GM18517 (cell line): Measurements from ENCODE around the gene SH2B3.
A peak's percentile ranks its signal among the peaks of the same experiment; 100 is the strongest.

Source experiments
- ATAC-seq: cut with Tn5 transposase; IDR thresholded peaks from one replicate; pipeline ENCODE4 v1.9.1; 2021; ENCODE audit warnings: mild to moderate bottlenecking, moderate library complexity; ENCODE audit not compliant: unreplicated experiment

The SH2B3 gene

DNA sequence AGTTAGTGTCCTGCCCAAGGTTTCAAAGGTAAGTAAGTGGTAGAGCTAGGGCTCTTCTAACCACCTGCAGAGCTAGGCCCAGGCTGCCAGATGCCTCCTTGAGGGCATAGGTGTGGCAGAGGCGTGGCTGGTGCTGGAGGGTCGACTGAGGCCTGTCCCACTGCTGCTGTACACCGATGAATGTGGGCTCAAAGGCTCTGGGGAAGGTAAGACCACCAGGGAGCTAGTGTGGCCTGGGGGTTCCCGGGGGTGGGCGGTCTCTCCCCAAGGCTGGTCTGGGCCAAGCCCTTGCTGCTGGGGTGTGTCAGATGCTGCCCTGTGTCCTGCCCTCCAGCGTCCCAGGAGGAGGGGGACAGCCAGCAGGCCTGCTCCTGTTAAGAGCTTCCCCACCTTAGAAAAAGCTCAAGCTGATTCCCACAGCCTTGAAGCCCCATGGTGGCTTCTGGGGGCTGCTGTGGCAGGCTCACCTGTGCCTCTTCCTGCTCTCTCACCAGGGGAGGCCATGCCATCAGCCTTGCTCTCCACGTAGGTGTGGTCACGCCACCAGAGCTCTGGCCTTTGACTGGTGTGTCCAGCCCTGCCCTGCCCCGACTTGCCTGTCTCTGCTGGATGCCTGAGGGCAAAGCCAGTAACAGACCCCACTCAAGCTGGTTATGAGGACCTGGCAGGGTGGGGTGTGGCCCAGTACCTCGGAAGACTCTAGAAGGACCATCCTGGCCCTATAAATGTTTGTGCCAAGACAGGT lies 36.8 kb downstream of the SH2B3 start:
- no peak for ATAC-seq

DNA sequence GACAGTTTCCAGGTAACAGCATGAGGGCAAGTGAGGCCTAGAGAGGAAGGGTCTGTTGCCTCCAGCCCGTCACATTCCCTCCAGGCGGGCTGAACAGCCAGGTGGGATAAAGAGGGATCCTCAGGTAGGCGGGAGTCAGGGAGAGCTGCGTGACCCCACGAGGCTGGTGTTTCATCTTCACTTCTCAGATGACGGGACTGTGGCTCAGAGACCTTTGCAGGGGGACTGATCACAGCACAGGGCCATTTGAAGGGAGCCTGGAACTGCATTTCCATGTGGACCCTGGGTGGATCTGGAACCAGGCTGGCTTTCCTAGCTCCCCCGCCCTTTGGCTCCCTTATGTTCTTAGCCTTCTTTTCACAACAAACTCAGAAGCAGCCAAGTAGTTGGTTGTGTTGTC lies 37.4 kb downstream of the SH2B3 start:
- ATAC-seq, result no peak

DNA sequence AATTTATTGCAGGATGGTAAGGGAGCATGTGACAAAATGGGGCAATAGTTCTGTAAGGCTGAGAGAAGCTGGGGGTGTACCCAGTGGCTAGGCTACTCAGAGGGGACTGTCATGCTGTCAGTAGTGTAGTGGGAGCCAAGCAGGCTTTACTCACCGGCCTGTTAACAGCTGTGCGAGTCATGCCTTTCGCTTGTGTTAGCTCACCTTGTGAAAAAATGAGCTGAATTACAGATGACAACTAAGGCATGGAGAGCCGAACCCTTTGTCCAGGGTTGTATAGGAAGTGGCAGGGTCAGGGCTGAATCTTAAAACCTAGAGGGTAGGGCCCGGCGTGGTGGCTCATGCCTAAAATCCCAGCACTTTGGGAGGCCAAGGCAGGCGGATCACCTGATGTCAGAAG lies 37.9 kb downstream of the SH2B3 start:
- no peak for ATAC-seq

DNA sequence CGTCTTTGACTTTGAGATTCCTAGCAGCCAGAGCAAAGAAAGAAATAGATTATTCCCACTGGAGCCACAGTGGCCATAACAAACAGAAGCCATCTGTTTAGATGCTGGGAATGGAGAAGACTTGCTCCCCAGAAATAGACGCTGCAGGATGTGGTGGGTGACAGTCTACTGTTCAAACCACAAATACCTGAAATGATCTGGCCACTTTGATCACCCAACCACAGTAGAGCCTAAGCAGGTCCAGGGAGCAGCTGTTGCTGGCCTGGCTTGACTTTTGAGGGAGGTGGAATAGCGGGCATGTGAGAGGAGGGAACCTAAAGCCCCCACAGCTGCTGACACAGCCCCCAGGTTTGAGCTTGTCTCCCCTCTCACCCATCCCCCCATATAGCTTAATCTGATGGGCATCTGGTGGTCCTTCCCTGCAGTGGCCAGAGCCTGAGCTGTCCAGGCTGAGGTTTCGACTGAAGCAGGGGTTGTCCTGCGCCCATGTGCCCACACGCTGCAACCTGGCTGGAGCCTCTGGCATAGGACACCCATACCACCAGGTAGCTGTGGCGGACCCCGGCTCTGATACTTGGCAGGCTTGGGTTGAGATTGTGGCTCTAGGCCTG lies 38.7 kb downstream of the SH2B3 start:
- peak; percentile 33 for ATAC-seq

DNA sequence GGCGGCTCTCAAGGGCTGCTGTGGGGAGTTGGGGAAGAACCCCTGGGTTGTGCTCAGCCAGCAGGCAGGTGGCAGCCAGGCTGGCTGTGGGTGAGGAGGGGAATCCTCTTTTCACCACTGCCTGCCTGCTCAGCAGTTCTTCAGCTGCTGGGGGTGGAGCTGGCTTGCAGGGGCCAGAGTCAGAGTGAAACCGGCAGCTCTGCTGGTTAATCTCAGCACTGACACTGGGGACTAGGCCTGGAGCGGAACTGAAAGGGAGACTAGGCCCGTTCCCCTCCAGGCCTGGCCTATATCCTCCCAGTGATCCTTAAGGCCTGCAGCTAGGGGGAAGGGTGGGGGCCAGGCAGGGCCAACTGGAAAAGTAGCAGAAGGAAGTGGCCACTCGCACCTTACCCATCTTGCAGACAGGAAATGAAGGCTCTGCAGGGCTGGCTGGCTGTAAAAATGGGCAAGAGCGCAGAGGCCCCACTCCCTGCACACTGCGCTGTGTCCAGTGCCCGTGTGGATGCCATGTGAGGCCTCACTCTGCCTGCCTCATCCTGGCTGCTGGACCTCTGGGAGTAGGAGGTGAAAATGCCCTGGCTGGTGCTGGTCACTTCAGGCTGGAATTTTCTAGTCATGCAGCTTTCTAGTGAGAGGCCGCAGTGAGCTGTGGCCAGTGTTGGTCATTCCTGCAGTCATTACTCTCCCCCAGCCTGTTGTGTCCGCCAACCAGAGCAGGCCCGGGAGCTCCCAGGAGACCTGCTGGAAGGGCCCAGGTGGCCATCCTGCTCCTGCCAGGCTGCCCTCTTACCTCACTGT lies 39.4 kb downstream of the SH2B3 start:
- ATAC-seq, result peak; percentile 86

DNA sequence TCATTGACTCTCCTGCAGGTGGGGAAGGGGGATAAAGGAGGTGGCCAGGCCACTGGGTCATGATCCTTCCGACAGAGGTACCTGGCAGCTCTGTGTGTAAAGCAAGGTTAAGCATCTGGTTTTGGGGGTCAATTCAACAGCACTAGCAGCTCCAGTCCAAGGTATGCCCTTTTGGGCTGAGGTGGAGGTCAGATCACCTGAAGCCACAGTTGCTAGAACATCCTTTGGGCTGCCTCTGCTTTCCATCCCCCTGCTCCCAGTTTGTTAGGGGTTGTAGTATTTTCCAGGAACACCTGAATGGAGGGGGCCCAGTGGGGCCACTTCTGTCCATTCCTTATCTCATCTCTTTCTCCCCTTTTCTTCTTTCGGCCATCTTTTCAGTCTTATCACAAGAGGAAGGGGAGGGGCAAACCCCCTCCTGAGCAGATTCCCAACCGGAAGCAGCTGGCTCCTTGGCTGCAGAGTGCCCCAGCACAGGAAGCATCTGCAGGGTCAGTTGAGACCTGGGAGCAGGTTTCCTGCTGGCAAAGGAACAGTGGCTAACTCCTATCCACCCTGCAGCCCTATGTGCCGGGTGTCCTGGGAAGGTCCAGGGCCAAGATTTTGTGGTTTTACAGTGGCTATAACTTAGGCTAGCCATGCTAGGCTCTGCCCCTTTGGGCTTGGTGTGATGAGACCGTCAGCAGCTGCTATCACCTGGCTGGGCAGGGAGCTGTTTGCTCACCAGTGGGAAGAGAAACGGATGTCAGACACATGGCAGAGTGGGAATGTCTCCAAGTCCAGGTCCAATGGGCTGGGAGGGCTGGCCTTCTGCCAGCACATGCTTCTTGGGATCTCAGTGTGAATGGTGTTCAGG lies 40.2 kb downstream of the SH2B3 start:
- no peak for ATAC-seq

DNA sequence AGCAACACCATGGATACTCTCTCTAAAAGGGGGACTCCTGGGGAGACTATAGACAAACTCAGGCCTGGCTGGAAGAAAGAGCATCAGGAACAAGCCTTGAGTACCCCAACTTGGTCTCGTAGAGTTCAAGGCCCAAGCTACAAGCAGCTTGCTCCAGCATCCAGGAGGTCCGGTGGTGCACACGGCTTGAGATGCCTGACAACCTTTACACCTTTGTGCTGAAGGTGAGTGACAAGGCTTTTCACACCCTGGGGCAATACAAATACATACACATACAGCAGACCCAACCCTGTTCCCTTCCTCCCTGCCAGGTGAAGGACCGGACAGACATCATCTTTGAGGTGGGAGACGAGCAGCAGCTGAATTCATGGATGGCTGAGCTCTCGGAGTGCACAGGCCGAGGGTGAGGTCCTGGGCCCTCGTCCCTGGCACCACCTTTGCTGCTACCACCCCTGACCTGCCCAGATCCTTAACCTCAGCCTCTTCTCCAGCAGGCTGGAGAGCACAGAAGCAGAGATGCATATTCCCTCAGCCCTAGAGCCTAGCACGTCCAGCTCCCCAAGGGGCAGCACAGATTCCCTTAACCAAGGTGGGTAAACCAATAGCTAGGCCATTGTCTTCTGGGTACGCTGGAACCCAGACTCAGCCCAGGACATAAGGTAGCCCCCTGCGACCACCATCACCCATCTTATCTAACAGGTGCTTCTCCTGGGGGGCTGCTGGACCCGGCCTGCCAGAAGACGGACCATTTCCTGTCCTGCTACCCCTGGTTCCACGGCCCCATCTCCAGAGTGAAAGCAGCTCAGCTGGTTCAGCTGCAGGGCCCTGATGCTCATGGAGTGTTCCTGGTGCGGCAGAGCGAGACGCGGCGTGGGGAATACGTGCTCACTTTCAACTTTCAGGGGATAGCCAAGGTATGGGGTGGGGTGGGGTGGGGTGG lies 41.2 kb downstream of the SH2B3 start:
- no peak for ATAC-seq

DNA sequence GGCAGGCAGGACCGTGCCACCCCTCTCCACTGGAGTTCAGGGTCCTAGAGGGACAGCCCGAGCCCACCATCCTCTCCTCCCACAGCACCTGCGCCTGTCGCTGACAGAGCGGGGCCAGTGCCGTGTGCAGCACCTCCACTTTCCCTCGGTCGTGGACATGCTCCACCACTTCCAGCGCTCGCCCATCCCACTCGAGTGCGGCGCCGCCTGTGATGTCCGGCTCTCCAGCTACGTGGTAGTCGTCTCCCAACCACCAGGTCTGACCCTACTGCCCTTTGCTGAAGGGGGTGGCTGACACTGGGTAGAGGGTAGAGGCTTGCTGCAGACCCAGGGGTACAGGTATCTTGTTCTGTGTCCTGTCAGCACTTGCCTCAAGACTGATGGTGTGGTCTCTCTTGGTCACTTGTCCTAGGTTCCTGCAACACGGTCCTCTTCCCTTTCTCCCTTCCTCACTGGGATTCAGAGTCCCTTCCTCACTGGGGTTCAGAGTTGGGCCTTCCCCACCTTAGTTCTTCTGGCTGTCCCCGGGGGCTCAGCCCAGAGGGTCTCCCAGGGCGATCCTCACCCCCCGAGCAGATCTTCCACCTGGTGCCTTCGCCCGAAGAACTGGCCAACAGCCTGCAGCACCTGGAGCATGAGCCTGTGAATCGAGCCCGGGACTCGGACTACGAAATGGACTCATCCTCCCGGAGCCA lies 42.0 kb downstream of the SH2B3 start:
- no peak for ATAC-seq

DNA sequence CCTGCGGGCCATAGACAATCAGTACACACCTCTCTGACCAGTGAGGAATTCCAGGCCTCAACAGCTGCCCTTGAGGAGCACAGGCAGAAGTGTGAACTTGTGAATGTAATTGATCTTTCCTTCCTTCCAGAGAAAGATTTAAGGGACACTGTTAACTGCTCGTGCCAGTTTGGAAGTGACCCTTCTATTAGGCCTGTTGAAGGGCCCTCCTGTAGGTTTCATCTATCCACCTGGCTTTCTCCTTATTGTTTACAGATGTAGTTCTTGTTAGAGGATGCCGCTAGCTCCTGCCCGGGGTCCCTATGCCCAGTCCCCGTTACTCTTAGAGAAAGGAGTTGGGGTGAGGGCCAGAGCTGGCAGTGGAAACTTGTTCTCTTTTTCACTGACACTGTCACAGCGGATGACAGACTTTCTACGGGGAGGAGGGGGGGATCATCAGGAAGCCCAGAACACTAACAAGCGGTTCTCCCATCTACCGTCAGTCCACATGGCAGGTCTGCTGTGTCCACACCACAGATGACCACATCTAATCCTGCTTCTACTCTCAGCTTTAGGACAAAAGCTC lies 42.6 kb downstream of the SH2B3 start:
- ATAC-seq, result no peak

DNA sequence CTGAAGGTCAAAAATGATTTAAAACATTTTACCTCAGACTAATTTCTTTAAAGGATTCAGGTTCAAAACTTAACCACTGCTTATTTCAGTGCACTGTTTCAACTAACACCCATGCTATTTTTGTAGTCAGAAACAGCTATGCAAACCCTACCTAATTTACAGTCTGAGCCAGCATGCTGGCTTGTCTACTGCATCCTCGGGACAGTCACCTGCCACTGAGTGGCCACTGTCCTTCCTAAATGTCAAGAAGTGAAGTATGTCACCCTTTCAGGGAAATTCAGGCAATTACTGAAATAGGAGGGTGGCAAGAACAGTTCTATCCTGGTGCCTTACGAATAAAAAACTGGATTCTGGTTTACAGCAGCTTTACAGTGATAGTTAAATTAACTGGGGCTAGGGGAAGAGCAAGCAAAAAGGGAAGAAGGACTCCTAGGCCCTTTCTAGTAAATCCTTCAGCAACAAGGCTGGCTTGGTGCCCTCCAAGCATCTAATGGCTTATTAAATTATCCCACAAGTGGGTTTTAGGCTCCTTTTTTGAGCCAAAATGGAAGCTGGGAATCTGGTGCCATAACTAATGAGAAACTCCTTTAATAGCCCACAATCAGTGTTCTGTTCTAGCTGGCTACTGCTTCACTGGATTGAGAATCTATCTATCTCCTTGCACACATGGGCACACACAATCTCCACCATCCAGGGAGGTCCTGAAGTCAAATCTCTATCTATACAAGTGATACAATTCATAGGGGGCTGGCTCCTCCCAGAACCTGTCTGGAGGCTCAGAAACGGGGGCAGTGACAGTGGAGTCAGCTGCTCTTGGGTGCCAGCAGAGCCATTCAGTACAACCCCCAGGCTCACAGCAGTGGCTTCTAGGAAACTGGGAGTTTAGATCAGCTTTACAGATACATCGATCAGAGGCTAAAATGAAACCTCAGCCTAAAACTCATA lies 43.4 kb downstream of the SH2B3 start:
- no peak for ATAC-seq

DNA sequence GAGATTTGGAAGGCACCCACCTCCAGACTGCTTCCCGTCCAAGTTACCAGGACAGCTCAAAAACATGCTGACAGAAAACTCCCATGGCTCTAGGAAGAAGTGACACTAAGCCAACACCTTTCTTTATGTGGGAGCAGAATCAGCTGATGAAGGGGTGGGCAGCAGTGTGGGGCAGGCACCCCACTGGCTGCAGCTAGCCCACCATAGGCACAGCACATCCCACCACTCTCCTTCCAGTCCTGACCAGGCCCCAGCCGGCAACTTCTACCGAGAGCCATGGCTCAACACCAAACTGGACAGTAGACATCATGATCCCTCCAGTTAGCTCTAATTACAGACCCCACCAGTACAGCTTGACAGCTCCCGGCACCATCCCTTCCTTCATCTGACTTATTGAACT lies 45.0 kb downstream of the SH2B3 start:
- no peak for ATAC-seq

DNA sequence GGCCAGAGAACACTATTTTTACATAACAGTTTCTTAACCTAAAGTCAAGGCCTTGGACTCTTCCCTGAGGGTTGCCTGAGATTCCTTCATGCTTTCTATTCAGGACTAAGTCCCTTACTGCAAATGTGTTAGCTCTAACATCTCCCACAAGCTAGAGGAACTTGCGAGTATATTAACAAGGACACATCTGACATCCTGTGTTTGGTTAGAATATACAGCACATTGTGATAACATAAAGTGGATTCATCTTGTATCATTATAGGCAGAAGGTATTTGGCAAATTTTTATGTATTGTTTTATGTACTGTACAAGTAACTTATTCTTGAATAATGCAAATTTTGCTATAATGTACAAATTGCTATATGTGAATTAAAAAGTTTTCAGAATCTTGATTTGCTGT lies 45.5 kb downstream of the SH2B3 start:
- no peak for ATAC-seq

DNA sequence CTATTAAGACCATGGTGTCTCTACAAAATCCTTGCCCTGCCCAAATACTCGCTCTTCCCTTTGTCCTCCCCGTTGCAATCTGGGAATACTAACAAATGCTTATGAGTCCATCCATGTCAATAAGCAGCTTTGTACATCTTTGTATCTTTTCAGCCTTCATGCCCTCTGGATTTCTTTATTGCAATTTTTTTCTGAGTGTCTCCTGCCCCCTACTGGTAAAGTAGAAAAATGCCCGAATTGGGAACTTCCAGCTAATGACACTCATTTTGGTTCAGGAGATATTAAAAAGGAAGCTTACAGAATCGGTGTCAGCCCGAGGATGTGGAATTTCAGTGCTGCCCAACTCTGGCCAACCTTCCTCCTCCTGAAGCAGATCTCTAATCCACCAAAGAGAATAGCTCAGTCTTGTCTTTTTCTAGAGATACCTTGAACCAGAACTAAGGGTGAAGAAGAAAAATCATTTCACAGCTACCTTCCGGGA lies 46.0 kb downstream of the SH2B3 start:
- no peak for ATAC-seq

DNA sequence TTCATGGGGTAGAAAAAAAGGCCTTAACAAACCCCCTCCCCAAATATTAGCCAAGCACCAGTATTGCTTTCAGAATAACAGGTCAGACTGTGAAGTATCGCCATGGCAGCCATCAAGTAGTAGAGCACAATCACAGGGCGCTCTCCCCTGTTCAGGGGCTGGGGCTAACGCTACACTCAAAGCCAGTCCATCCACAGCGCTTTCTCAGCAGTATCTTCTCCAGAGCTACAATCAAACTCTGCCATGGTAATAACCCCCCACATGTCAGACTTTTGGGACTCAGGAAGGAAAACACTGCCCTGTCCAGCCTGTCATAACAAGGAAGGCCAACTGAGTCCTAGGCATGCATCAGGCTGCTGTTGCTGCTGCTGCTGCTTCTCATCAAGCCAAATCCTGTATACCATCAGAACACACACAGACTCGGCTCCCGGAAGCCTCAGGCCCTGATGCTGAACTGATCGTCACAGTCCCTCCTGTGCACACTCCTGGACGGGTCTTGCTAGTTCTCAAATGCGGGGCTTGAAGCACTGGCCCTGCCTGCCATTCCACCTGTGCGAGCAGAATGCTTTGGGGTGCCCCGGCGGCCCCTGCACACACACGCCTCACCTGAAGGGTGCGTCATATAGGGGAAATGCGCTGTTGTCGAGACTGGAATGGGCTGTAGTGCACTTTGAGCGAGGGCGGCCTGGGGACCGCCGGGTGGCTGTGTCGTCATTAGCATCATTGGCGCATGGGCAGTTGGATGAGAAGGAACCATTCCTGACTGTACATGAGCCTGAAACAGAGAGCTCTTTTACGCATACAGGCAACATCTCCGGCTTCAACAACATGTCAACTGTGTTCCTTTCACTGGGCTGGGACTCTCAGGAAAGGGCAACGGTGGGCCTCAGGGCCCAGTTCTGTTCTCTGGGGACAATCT lies 47.6 kb downstream of the SH2B3 start:
- no peak for ATAC-seq

DNA sequence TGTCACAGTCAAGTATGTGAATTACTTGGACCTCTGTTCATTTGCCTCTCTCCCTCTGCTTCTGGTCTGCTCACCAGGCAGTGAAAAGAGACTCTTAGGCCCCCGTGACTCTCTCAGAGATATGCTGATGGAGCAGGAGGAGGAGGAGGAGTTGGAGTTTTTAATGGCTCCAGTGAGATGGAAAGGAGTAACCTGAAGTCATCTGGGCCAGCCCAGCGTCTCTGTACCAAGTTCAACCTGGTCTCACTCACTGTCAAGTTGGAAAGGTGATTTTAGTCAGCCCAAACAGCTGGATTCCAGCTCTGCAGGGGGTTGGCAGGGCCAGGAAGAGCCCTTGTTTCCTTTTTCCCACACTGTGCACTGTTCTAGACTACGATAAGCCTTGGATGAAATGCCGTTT lies 48.6 kb downstream of the SH2B3 start:
- ATAC-seq, result no peak

DNA sequence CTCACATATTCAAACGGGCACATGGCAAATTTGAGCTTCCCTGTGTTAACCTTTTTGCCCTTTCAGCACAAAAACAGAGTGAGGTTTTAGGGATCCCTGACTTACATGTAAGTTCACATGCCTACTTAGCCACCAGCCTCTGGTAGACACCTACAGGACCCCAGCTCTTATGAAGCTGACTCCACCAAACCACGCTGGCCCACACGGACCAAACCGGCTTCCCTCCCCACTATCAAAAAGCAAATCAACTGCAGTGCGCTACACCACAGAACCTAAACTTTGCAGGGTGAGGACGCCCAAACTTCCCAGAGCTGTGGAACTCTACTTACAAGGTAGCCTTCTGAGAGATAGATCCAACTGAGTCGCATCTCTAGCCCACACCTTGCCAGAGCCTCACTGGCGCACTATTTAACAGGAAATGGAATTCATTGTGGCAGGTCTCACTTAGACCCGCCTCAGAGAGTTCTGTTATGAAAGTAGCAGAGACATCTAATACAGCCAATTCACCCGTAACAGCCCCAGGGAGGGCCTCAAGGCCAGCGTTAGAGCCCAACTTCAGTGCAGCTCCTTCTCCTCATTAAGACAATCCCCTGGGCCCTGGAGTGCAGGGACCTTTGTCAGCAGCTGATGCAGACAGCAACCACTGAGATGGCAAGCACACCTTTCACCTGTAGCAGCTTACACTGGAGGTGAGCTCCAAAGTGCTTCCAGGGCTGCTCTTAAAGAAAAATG lies 49.2 kb downstream of the SH2B3 start:
- no peak for ATAC-seq
